Muscle layer of colon (tissue), 2 donors: Measurements from ENCODE around the gene COPG2.

Experiments
- H3K27ac ChIP-seq: one replicate; pipeline ENCODE4 v1.7.0; 2013; ENCODE audit warnings: low read depth, mild to moderate bottlenecking, low read length, moderate library complexity
- H3K27me3 ChIP-seq, 2 donors: one replicate each; pipeline ENCODE4 v1.7.0; 2013; ENCODE audit warnings: low read length in 2 of 2, mild to moderate bottlenecking in 2 of 2; ENCODE audit not compliant: insufficient read depth in 2 of 2, control insufficient read depth in 1 of 2
- H3K36me3 ChIP-seq: one replicate; pipeline ENCODE4 v1.7.0; 2013; ENCODE audit warnings: mild to moderate bottlenecking, low read length; ENCODE audit not compliant: insufficient read depth
- H3K4me1 ChIP-seq: one replicate; pipeline ENCODE4 v1.7.0; 2013; ENCODE audit warnings: mild to moderate bottlenecking, low read length; ENCODE audit not compliant: insufficient read depth
- H3K4me3 ChIP-seq, 2 donors: one replicate each; pipeline ENCODE4 v1.7.0; 2013; ENCODE audit warnings: low read length in 2 of 2, low read depth in 1 of 2, mild to moderate bottlenecking in 1 of 2, moderate library complexity in 1 of 2
- H3K9ac ChIP-seq: one replicate; pipeline ENCODE4 v1.7.0; 2013; ENCODE audit warnings: low read length
- H3K9me3 ChIP-seq: one replicate; pipeline ENCODE4 v1.7.0; 2013; ENCODE audit warnings: mild to moderate bottlenecking, low read length
- donor health status: abdominal sarcoma.
- donor health status: Adenocarcinoma of cecum.

The COPG2 gene

DNA sequence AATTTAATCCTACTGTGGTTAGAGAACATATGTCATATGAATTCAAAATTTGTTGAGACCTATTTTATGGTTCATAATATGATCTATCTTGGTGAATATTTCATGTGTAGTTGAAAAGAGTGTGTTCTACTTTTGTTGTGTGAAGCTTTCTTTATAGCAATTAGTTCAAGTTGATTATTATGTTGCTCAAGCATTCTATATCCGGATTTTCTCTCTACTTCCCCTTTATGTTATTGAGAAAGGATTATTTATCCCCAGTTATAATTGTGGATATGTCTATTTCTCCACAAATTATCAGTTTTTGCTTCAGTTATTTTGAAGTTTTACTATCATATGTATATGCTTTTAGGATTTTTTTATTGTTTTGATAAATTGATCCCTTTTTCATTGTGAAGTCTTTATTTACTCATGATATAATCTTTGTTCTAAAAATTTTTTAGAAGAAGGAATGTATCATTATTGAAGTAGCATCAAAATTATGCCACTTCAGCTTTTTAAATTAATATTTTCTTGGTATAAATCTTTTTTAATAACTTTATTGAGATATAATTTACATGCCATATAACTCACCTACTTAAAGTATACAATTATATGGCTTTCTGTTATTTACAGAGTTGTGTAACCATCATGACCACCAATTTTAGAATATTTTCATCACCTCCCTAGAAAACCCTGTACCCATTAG, 188.7 kb downstream of the COPG2 start:
- Histone ChIP-seq H3K27me3 (no peaks in the 10 kb centered on the region), H3K9me3 (no peaks in the 10 kb centered on the region), H3K4me1 (peaks cover 9% of the 10 kb centered on the region), H3K4me3 (no peak overlapping the region), H3K9ac (no peak overlapping the region), H3K36me3 (no peaks in the 10 kb centered on the region), H3K27ac (no peak overlapping the region)

DNA sequence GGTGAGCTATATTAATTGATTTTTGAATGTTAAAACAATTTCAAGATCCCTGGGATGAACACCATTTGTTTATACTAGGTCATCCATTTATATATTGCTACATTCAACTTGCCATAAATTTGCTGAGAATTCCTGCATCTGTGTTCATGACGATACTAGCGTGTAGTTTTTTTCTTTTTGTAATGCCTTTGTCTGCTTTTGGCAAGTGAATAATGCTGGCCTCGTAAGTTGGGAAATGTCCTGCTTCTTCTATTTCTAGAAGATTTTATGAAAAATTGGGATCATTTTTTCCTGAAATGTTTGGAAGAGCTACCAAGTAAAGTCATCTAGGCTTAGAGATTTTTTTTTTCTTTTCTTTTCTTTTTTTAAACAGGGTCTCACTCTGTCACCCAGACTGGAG, 189.6 kb downstream of the COPG2 start:
- H3K9ac ChIP-seq: no peak overlapping the region
- H3K27ac ChIP-seq: no peak overlapping the region
- H3K4me1 ChIP-seq: peaks cover 9% of the 10 kb centered on the region
- H3K27me3 ChIP-seq: no peaks in the 10 kb centered on the region
- H3K4me3 ChIP-seq: no peak overlapping the region
- H3K36me3 ChIP-seq: no peaks in the 10 kb centered on the region
- H3K9me3 ChIP-seq: no peaks in the 10 kb centered on the region

DNA sequence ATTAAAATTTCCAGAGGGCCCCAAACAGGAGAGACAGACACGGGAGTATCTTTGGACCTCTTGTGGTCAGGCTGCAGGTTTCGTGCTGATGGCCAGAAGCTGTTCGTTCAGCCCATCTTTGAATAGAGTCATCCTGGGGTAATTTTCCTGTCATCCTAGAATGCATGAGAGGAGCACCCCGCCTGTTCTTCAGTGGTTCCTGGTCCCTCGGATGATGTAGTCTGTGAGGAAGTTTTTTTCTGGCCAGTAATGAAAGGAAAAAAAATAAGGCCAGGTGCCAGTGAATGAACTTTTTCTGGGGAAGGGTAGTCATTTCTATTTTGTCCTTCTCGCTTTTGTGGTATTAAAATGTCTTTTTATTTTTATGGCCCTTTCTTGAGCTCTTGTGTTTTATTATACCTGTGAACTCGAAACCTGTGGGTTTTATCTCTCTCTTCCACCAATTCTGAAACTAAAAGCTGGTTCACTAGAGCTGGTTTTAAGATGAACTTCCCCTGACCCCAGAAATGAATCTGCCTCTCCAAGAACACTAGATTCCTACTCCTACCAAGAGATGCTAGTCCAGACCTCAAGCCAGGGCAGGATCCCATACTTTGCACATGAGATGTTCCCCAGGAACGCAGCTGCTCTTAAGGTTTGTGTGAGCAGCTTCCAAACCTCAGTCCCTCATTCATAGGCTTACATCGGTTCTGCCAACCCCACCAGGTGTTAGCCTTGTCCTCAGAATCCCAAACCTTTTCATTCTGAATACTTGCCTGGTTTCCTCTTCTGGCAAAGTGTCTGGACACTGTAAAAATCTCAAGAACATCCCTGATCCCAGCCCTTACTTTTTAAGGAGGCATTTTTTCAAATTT, 192.0 kb downstream of the COPG2 start:
- no peaks in the 10 kb centered on the region for H3K27me3 ChIP-seq
- H3K4me3 ChIP-seq: no peak overlapping the region
- H3K9ac ChIP-seq: no peak overlapping the region
- H3K9me3 ChIP-seq: no peaks in the 10 kb centered on the region
- H3K27ac ChIP-seq: no peak overlapping the region
- H3K36me3 ChIP-seq: no peaks in the 10 kb centered on the region
- peaks cover under 1% of the 10 kb centered on the region for H3K4me1 ChIP-seq

DNA sequence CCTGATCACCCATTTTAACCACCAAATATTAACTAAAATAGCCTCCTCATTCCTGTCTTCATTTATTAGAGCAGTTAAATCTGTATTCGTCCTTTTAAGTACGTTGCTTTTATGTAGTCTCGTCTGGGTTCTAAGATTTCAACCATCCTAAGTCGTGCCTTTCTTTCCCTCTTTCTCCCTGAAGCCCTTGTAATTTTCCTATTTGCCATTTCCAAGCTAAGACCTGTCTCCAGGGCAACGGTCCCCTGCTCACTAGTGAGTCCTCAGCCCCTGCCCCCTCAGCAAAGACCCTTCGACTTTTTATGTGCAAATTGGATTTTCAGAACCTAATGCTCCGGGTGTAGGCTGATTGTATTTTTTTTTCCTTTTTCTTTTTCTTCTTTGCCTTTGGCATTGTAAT, 192.8 kb downstream of the COPG2 start:
- H3K27me3 ChIP-seq: no peaks in the 10 kb centered on the region
- H3K36me3 ChIP-seq: no peaks in the 10 kb centered on the region
- H3K9ac ChIP-seq: no peak overlapping the region
- no peaks in the 10 kb centered on the region for H3K4me1 ChIP-seq
- H3K9me3 ChIP-seq: no peaks in the 10 kb centered on the region
- H3K27ac ChIP-seq: no peak overlapping the region
- H3K4me3 ChIP-seq: no peak overlapping the region

DNA sequence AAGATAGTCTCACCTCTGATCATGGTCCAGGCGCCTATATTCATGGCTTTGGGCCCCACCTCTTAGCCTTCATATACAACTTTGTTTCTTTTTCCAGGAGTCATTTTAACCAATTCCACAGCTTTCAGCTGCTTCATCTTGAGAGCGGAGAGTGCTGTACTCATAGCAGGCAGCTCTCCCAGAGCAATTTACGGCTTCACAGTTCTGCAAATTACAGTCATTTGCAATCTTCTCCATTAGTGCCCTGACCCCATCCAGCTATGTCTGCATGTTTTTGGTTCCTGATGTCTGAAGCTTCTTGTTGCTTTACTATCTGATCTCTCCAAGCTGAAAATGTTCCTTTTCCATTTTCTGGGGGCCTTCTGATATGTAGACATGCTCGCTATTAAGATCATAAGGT, 194.7 kb downstream of the COPG2 start:
- Histone ChIP-seq H3K9me3 (no peaks in the 10 kb centered on the region), H3K27me3 (no peaks in the 10 kb centered on the region), H3K27ac (no peak overlapping the region), H3K4me1 (no peaks in the 10 kb centered on the region), H3K4me3 (no peak overlapping the region), H3K36me3 (no peaks in the 10 kb centered on the region), H3K9ac (no peak overlapping the region)

DNA sequence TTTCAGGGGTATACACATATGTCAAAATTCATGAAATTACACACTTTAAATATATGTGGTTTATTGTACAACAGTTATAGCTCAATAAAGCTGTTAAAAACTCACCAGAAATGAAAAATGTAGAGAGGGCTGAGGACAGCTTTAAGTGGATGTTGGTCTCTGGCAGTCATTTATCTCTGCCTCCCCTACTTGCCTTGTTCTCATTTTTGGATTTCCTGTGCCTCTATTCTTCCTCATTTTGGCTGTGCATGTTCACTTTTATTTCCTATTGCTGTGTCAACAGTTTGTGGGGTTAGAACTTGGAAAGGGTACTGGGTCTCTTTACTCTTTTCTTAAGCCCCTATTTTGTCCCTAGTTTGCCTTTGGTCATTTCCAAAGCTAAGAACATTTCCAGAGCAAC, 195.3 kb downstream of the COPG2 start:
- Histone ChIP-seq H3K36me3 (no peaks in the 10 kb centered on the region), H3K4me3 (no peak overlapping the region), H3K27me3 (no peaks in the 10 kb centered on the region), H3K9me3 (no peaks in the 10 kb centered on the region), H3K4me1 (no peaks in the 10 kb centered on the region), H3K9ac (no peak overlapping the region), H3K27ac (no peak overlapping the region)

DNA sequence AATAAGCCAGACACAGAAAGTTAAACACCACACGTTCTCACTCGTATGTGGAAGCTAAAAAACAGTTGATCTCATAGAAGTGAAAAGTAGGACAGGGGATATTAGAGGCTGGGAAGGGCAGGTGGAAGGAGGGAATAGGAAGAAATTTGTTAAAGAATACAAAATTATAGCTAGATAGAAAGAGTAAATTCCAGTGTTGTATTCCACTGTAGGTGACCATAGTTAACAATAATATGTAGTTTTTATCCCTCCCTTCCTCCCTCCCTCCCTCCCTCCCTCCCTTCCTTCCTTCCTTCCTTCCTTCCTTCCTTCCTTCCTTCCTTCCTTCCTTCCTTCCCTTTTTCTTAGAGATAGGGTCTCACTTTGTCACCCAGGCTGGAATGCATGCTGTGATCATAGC, 196.6 kb downstream of the COPG2 start:
- Histone ChIP-seq H3K9ac (no peak overlapping the region), H3K36me3 (no peaks in the 10 kb centered on the region), H3K4me1 (no peaks in the 10 kb centered on the region), H3K27me3 (no peaks in the 10 kb centered on the region), H3K27ac (no peak overlapping the region), H3K9me3 (no peaks in the 10 kb centered on the region), H3K4me3 (no peak overlapping the region)

DNA sequence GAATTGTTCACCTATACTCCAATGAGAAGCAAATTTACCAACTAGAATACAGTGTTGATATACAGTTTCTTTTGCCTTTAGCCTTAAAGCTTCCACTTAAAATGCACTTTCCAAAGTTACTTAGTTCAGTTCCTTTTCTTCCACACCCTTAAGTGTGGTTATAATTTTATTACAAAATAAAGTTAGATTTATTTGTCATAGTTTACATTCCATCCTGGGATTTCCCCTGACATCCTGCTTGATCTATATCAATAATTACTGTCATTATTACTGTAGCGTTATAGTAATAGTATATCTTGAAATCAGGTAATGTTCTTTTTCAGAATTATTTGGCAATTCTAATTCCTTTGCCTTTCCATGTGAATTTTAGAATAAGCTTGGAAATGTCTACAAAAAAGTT, 199.9 kb downstream of the COPG2 start:
- Histone ChIP-seq H3K9me3 (no peaks in the 10 kb centered on the region), H3K36me3 (no peaks in the 10 kb centered on the region), H3K4me1 (no peaks in the 10 kb centered on the region), H3K4me3 (no peak overlapping the region), H3K27ac (no peak overlapping the region), H3K27me3 (no peaks in the 10 kb centered on the region), H3K9ac (no peak overlapping the region)

DNA sequence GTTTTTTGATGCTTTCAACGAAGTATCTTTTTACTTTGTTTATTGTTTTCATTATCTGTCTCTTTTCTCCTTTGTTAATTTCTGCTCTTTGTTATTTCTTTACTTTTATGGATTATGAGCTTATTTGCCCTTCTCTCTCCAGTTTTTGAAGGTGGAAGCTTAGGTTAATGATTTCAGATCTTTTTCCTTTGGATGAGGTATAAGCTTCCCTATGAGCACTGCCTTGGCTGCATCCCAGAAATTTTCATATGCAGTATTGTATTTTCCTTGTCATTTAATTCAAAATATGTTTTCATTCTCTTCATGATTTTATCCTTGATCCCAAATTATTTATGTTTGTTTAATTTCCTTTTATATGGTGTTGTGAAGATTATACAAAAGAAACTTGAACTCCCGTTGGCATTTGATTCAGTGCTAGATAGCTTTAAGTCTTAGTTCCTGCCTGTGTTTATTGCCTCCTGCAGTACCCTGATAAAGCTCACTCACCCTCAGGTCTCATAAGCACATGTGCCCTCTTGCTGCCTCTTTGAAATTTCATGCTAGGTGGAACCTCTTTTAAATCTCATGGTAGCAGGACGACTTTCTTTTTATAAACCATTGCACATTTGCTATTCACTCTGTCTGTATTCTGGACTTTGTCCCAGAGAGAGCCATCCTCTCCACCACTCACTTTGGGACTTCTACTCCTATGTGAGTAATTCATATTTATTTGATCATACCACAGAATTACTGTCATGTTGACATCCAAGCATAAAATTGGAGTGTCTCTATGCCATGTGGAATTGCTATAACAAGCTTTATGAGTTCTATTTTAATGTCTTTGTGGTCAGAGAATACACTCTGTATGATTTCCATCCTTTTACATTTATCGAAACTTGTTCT, 204.8 kb downstream of the COPG2 start:
- no peaks in the 10 kb centered on the region for H3K9me3 ChIP-seq
- H3K27ac ChIP-seq: no peak overlapping the region
- H3K9ac ChIP-seq: no peak overlapping the region

DNA sequence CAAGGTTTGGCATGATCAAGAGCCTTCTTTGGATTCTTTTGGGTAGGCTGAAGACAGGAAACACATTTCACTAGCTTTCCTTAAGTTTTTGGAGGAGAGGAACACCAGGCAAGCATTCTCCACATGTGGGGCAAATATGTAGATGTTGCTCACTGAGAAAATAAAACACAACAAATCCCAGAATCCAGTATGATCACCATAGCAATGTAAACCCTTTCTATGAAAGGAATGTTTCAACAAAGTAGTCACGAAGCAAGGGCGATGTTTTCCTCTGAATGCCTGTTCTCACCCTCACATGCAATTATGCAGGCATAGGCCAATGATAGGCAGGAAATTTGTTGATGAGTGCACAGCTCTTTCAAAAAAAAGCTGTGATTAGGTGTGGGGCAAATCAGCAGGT, 207.3 kb downstream of the COPG2 start:
- Histone ChIP-seq H3K4me3 (no peak overlapping the region), H3K9me3 (no peaks in the 10 kb centered on the region), H3K27ac (no peak overlapping the region), H3K27me3 (no peaks in the 10 kb centered on the region), H3K36me3 (no peaks in the 10 kb centered on the region), H3K4me1 (no peaks in the 10 kb centered on the region), H3K9ac (no peak overlapping the region)

More for the DNA sequence above, 204.8 kb downstream of the COPG2 start:
- Histone ChIP-seq H3K27me3 (no peaks in the 10 kb centered on the region), H3K4me3 (no peak overlapping the region), H3K36me3 (no peaks in the 10 kb centered on the region), H3K4me1 (no peaks in the 10 kb centered on the region)

DNA sequence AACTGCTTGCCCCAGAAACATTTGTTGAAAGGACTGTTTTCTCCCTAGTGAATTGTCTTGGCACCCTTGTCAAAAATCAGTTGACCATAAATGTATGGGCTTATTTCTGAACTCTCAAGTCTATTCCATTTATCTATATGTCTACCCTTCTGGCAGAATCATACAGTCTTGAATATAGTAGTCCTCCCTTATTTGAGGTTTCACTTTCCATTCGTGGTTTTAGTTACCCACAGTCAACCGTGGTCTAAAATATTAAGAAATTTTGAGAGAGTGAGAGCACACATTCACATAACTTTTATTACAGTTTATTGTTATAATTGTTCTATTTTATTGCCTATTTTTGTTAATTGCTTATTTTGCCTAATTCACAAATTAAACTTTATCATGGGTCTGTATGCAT, 210.3 kb downstream of the COPG2 start:
- Histone ChIP-seq H3K4me3 (no peak overlapping the region), H3K27ac (no peak overlapping the region), H3K4me1 (peaks cover under 1% of the 10 kb centered on the region), H3K36me3 (no peaks in the 10 kb centered on the region), H3K9me3 (no peaks in the 10 kb centered on the region), H3K9ac (no peak overlapping the region), H3K27me3 (no peaks in the 10 kb centered on the region)
